Activated naive CD8-positive, alpha-beta T cell treated with anti-CD3 and anti-CD28 coated beads, Interleukin-2, amount 50 U/mL, for 24 hours (primary cell): ENCODE results near the gene BSN.

Source experiments
- ATAC-seq: fragments of 150-1000 bp; cut with Tn5 transposase; one replicate; pipeline ENCODE4 v1.10.0; 2021
- DNase-seq: peaks from one replicate; pipeline ENCODE4 v3.0.0; 2021
- H3K27ac Mint-ChIP-seq: one replicate; pipeline ENCODE4 v1.8.0; 2021; ENCODE audit warnings: mild to moderate bottlenecking, mixed read lengths
- H3K27me3 Mint-ChIP-seq: one replicate; pipeline ENCODE4 v1.8.0; 2021; ENCODE audit warnings: mixed read lengths
- H3K36me3 Mint-ChIP-seq: one replicate; pipeline ENCODE4 v1.8.0; 2021; ENCODE audit warnings: low read depth, mixed read lengths
- H3K4me1 Mint-ChIP-seq: one replicate; pipeline ENCODE4 v1.8.0; 2021; ENCODE audit warnings: mixed read lengths
- H3K4me3 Mint-ChIP-seq: one replicate; pipeline ENCODE4 v1.8.0; 2021; ENCODE audit warnings: mild to moderate bottlenecking, moderate library complexity, mixed read lengths
- H3K9me3 Mint-ChIP-seq: one replicate; pipeline ENCODE4 v1.8.0; 2021; ENCODE audit warnings: mixed read lengths

The BSN gene

GRCh38 chr3:49657208-49657915 lies 103.1 kb downstream of the BSN start:
- Mint-ChIP-seq H3K4me3 (no peak overlapping the region), H3K27ac (no peak overlapping the region), H3K4me1 (no peaks in the 10 kb centered on the region), H3K27me3 (peaks cover 3% of the 10 kb centered on the region), H3K9me3 (no peaks in the 10 kb centered on the region), H3K36me3 (no peaks in the 10 kb centered on the region)
- DNase-seq (no peak), ATAC-seq (no peak)

- no peak for ATAC-seq
- DNase-seq, result no peak
- Mint-ChIP-seq H3K36me3 (no peaks in the 10 kb centered on the region), H3K27me3 (peaks cover 3% of the 10 kb centered on the region), H3K9me3 (no peaks in the 10 kb centered on the region), H3K27ac (no peak overlapping the region), H3K4me1 (no peaks in the 10 kb centered on the region), H3K4me3 (no peak overlapping the region)
These were observed 104.4 kb downstream of the BSN start for GRCh38 chr3:49658711-49659110.

GRCh38 chr3:49659756-49660155 lies 105.5 kb downstream of the BSN start:
- Mint-ChIP-seq H3K9me3 (no peaks in the 10 kb centered on the region), H3K27ac (no peak overlapping the region), H3K36me3 (no peaks in the 10 kb centered on the region), H3K27me3 (peaks cover 3% of the 10 kb centered on the region), H3K4me3 (no peak overlapping the region), H3K4me1 (no peaks in the 10 kb centered on the region)
- ATAC-seq (no peak), DNase-seq (no peak)

- H3K27ac Mint-ChIP-seq, result no peak overlapping the region
- no peaks in the 10 kb centered on the region for H3K36me3 Mint-ChIP-seq
- no peaks in the 10 kb centered on the region for H3K4me1 Mint-ChIP-seq
- ATAC-seq (no peak), DNase-seq (no peak)
- H3K9me3 Mint-ChIP-seq, result no peaks in the 10 kb centered on the region
- H3K4me3 Mint-ChIP-seq, result no peak overlapping the region
- H3K27me3 Mint-ChIP-seq, result peaks cover 3% of the 10 kb centered on the region
These were observed 107.0 kb downstream of the BSN start for GRCh38 chr3:49661281-49661680.

- no peaks in the 10 kb centered on the region for H3K4me1 Mint-ChIP-seq
- DNase-seq (no peak), ATAC-seq (no peak)
- no peak overlapping the region for H3K4me3 Mint-ChIP-seq
- H3K27ac Mint-ChIP-seq, result no peak overlapping the region
- no peaks in the 10 kb centered on the region for H3K9me3 Mint-ChIP-seq
- no peaks in the 10 kb centered on the region for H3K36me3 Mint-ChIP-seq
- no peaks in the 10 kb centered on the region for H3K27me3 Mint-ChIP-seq
These were observed 107.7 kb downstream of the BSN start for GRCh38 chr3:49662021-49662420.

GRCh38 chr3:49662720-49663413 lies 108.6 kb downstream of the BSN start:
- ATAC-seq (no peak), DNase-seq (no peak)
- Mint-ChIP-seq H3K27me3 (no peaks in the 10 kb centered on the region), H3K4me1 (no peaks in the 10 kb centered on the region), H3K9me3 (no peaks in the 10 kb centered on the region), H3K27ac (no peak overlapping the region), H3K36me3 (no peaks in the 10 kb centered on the region), H3K4me3 (no peak overlapping the region)

GRCh38 chr3:49663831-49664230 lies 109.6 kb downstream of the BSN start:
- ATAC-seq (no peak), DNase-seq (no peak)
- H3K36me3 Mint-ChIP-seq, result no peaks in the 10 kb centered on the region
- H3K27me3 Mint-ChIP-seq, result no peaks in the 10 kb centered on the region
- no peak overlapping the region for H3K4me3 Mint-ChIP-seq
- no peak overlapping the region for H3K27ac Mint-ChIP-seq
- no peaks in the 10 kb centered on the region for H3K9me3 Mint-ChIP-seq
- H3K4me1 Mint-ChIP-seq, result no peaks in the 10 kb centered on the region

GRCh38 chr3:49664300-49664699 lies 110.0 kb downstream of the BSN start:
- no peak for DNase-seq
- no peaks in the 10 kb centered on the region for H3K27me3 Mint-ChIP-seq
- no peak overlapping the region for H3K27ac Mint-ChIP-seq
- no peaks in the 10 kb centered on the region for H3K9me3 Mint-ChIP-seq
- no peak for ATAC-seq
- H3K4me1 Mint-ChIP-seq, result no peaks in the 10 kb centered on the region
- no peak overlapping the region for H3K4me3 Mint-ChIP-seq
- H3K36me3 Mint-ChIP-seq, result no peaks in the 10 kb centered on the region

GRCh38 chr3:49665822-49666519 lies 111.7 kb downstream of the BSN start:
- Mint-ChIP-seq H3K36me3 (no peaks in the 10 kb centered on the region), H3K4me3 (no peak overlapping the region), H3K4me1 (no peaks in the 10 kb centered on the region), H3K27me3 (no peaks in the 10 kb centered on the region), H3K27ac (no peak overlapping the region), H3K9me3 (no peaks in the 10 kb centered on the region)
- no peak for ATAC-seq
- DNase-seq, result no peak

- no peaks in the 10 kb centered on the region for H3K36me3 Mint-ChIP-seq
- no peaks in the 10 kb centered on the region for H3K27me3 Mint-ChIP-seq
- no peak overlapping the region for H3K27ac Mint-ChIP-seq
- H3K9me3 Mint-ChIP-seq, result no peaks in the 10 kb centered on the region
- DNase-seq (no peak), ATAC-seq (no peak)
- no peak overlapping the region for H3K4me3 Mint-ChIP-seq
- H3K4me1 Mint-ChIP-seq, result no peaks in the 10 kb centered on the region
These were observed 112.3 kb downstream of the BSN start for GRCh38 chr3:49666592-49666991.

GRCh38 chr3:49667701-49668413 lies 113.6 kb downstream of the BSN start:
- H3K27me3 Mint-ChIP-seq, result no peaks in the 10 kb centered on the region
- H3K27ac Mint-ChIP-seq, result no peak overlapping the region
- peaks cover 7% of the 10 kb centered on the region for H3K4me1 Mint-ChIP-seq
- H3K9me3 Mint-ChIP-seq, result no peaks in the 10 kb centered on the region
- no peak overlapping the region for H3K4me3 Mint-ChIP-seq
- DNase-seq (no peak), ATAC-seq (no peak)
- no peaks in the 10 kb centered on the region for H3K36me3 Mint-ChIP-seq

GRCh38 chr3:49668414-49668797 lies 114.1 kb downstream of the BSN start:
- Mint-ChIP-seq H3K4me1 (peaks cover 11% of the 10 kb centered on the region), H3K36me3 (no peaks in the 10 kb centered on the region), H3K9me3 (no peaks in the 10 kb centered on the region), H3K27ac (no peak overlapping the region), H3K27me3 (no peaks in the 10 kb centered on the region), H3K4me3 (no peak overlapping the region)
- ATAC-seq (no peak), DNase-seq (no peak)

GRCh38 chr3:49668861-49669260 lies 114.6 kb downstream of the BSN start:
- Mint-ChIP-seq H3K4me3 (no peak overlapping the region), H3K9me3 (no peaks in the 10 kb centered on the region), H3K27me3 (no peaks in the 10 kb centered on the region), H3K36me3 (no peaks in the 10 kb centered on the region), H3K4me1 (peaks cover 14% of the 10 kb centered on the region), H3K27ac (no peak overlapping the region)
- ATAC-seq, result no peak
- DNase-seq, result no peak

GRCh38 chr3:49669352-49669751 lies 115.1 kb downstream of the BSN start:
- H3K9me3 Mint-ChIP-seq, result no peaks in the 10 kb centered on the region
- no peak overlapping the region for H3K27ac Mint-ChIP-seq
- no peak for ATAC-seq
- H3K4me1 Mint-ChIP-seq, result peaks cover 14% of the 10 kb centered on the region
- no peaks in the 10 kb centered on the region for H3K27me3 Mint-ChIP-seq
- H3K4me3 Mint-ChIP-seq, result no peak overlapping the region
- DNase-seq, result no peak
- no peaks in the 10 kb centered on the region for H3K36me3 Mint-ChIP-seq

- Mint-ChIP-seq H3K27me3 (no peaks in the 10 kb centered on the region), H3K4me3 (no peak overlapping the region), H3K9me3 (no peaks in the 10 kb centered on the region), H3K27ac (no peak overlapping the region), H3K36me3 (peaks cover 2% of the 10 kb centered on the region), H3K4me1 (peaks cover 27% of the 10 kb centered on the region)
- ATAC-seq, result no peak
- no peak for DNase-seq
These were observed 116.6 kb downstream of the BSN start for GRCh38 chr3:49670940-49671290.
